GM18526 (cell line): Measurements from ENCODE around the gene FLNC.

ENCODE experiments used
- POLR2A ChIP-seq: IDR thresholded peaks from 3 replicates; pipeline ENCODE4 v1.6.1; 2011; ENCODE audit not compliant: insufficient read length; ENCODE audit errors: extremely low read depth

FLNC gene

GRCh38 chr7:128872394-128872824, 42.2 kb downstream of the FLNC start:
- no peak for TF ChIP-seq POLR2A

GRCh38 chr7:128873234-128873633, 43.0 kb downstream of the FLNC start:
- no peak for TF ChIP-seq POLR2A

DNA sequence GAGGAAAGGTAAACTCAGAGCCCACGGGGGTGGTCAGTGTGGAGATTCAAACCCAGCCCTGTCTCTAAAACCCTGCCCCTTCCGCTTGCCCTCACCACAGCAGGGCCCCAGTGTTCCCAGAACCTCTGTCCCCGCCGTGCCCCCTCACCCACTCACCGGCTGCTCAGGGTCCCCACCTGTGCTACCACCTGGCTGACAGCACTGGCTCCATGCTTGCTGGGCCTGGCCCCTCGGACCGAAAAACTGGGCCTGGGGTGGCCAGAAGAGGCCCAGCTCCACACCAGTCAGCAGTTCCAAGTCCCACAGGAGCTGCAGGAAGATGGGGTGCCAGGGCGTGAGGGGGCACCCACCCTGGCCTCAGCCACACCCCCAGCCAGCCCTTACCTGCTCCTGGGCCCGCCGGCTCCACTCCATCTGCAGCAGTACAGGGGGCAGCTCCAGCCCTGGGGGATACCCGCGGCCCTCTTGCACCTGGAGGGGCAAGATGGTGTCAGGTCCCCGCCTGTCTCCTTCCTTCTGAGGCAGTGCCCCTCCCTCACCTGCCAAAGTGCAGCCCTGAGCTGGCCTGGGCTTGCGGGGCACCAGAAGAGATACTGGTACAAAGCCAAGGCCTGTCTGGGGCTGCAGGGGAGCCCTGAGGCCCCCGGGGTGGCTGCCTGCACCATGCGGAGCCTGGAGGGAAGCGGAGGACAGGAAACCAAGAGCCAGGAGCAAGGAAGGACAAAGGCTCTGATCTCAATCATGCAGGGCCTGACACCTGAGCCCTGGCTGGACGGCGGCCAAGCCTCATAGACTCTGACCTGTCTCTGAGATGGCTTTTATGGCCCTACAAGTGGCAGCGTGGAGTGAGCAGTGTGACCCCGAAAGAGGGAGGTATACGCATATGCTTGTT, 44.2 kb downstream of the FLNC start:
- no peak for TF ChIP-seq POLR2A

- no peak for TF ChIP-seq POLR2A
These were observed 45.3 kb downstream of the FLNC start for GRCh38 chr7:128875523-128875948.

DNA sequence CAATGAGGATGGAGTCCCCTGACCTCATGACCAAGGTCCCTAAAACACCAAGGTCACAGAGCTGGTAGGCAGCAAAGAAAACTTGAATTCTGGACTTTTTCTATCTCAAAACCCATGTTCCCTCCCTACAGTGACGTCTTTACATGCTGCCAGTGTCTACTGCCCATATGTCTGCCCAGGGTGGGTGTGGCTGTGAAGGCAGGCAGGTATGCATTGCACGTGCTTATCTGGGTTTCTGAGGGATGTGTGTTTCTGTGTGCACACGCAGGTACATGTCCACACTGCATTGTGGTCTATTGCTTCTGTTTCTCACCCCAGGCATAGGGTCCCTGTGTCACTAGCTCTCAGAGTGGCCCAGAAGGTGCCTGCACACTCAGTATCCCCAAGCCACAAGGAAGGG, 45.9 kb downstream of the FLNC start:
- TF ChIP-seq POLR2A: no peak

DNA sequence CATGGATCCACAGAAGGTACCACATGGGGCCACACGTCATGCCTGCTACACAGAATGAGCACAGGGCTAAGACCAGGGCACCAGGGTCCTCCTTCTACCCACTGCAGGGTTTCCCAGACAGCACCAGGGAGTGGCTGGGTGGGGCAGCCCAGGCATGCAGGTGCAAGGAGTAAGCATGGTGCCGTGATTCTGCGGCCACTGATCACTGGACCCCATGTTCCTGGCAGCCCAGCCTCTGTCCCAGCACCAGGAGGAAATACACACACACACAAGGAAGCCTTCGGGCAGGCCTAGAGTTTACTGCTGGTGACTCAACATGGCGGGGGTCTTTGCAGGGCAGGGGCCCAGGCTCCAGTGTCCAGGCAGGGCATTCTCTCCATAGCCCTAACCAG, 46.4 kb downstream of the FLNC start:
- TF ChIP-seq POLR2A: no peak

- TF ChIP-seq POLR2A: no peak
These were observed 47.0 kb downstream of the FLNC start for GRCh38 chr7:128876978-128877755.

GRCh38 chr7:128877756-128878120, 47.5 kb downstream of the FLNC start:
- no peak for TF ChIP-seq POLR2A

- TF ChIP-seq POLR2A: no peak
These were observed 48.3 kb downstream of the FLNC start for GRCh38 chr7:128878226-128879105.

DNA sequence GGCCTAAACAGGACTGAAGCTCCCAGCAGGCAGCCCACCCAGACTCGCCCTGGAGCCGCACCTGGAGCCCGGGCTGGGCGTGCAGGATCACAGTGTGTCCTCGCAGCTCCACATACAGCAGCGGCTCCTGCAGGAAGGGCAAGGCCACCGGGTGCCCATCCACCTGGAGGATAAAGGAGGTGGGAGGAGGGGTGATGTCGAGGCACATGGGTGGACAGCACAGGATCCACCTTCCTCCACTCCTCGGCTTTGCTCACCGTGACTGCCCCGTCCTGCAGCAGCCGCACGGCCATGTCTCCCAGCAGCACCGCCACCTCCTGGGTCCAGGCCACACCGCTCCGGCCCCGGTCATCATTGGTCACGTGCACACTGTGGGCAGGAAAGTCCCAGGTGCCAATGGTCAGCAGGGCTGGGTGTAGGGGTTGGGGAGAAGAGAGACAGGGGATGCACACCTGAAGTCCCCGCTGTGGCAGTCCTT, 49.3 kb downstream of the FLNC start:
- TF ChIP-seq POLR2A: no peak

DNA sequence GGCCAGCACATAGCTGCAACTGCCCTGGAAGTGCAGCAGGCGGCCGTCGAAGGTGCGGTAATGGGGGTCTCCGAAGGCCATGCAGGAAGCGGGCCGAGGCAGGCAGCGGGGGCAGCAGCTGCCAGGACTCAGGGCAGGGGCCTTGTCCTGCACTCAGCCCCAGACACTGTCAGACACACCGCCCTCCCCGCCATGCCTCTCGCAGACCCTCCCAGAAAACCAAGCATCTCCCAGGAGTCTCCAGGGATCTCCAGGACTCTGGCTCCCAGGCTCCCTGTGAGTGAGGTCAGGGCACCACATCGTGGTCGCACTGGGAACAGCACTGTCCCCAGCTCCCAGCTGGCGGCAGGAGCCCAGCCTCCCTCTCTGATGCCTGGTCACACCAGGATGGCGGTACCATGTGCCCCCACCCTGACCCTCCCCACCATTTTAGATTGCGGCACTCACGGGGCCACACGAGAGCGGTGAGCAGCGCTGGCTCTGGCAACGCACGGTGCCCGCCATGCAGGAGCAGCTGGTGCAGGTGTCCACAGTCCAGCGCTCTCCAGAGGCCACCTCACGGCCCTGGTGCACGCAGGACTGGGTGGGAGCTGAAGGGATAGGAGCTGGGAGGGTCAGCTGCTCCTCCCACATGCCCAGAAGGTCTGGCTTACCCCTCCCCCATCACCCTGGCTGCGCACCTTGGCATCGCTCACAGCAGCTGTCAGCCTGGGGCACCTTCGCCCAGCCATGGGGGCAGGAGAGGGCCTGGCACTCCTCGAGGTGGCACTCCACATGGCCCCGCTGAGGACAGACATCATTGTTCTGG, 49.9 kb downstream of the FLNC start:
- no peak for TF ChIP-seq POLR2A

GRCh38 chr7:128880791-128881457, 50.7 kb downstream of the FLNC start:
- no peak for TF ChIP-seq POLR2A

- TF ChIP-seq POLR2A: no peak
These were observed 51.4 kb downstream of the FLNC start for GRCh38 chr7:128881458-128882125.
